Left forelimb (tissue), 1 donor: ENCODE measurements around the gene GET3.
A peak's percentile ranks its signal among the peaks of the same experiment; 100 is the strongest.
"Not testable (repeated sequence)": the region's sequence is repeated elsewhere in the genome, so short reads cannot be mapped to it uniquely, and the experiment has no call there.

Source experiments
- DNase-seq: peaks from one replicate; pipeline ENCODE4 v3.0.0-alpha.2; 2018; ENCODE audit warnings: low spot score

The GET3 gene

DNA sequence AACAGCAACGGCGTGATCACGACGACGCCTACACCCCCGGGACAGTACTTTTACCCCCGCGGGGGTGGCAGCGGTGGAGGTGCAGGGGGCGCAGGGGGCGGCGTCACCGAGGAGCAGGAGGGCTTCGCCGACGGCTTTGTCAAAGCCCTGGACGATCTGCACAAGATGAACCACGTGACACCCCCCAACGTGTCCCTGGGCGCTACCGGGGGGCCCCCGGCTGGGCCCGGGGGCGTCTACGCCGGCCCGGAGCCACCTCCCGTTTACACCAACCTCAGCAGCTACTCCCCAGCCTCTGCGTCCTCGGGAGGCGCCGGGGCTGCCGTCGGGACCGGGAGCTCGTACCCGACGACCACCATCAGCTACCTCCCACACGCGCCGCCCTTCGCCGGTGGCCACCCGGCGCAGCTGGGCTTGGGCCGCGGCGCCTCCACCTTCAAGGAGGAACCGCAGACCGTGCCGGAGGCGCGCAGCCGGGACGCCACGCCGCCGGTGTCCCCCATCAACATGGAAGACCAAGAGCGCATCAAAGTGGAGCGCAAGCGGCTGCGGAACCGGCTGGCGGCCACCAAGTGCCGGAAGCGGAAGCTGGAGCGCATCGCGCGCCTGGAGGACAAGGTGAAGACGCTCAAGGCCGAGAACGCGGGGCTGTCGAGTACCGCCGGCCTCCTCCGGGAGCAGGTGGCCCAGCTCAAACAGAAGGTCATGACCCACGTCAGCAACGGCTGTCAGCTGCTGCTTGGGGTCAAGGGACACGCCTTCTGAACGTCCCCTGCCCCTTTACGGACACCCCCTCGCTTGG lies 55.0 kb downstream of the GET3 start:
- DNase-seq = peak; percentile 81

DNA sequence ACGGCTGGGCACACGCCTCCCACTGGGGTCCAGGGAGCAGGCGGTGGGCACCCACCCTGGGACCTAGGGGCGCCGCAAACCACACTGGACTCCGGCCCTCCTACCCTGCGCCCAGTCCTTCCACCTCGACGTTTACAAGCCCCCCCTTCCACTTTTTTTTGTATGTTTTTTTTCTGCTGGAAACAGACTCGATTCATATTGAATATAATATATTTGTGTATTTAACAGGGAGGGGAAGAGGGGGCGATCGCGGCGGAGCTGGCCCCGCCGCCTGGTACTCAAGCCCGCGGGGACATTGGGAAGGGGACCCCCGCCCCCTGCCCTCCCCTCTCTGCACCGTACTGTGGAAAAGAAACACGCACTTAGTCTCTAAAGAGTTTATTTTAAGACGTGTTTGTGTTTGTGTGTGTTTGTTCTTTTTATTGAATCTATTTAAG lies 55.6 kb downstream of the GET3 start:
- DNase-seq = no peak

DNA sequence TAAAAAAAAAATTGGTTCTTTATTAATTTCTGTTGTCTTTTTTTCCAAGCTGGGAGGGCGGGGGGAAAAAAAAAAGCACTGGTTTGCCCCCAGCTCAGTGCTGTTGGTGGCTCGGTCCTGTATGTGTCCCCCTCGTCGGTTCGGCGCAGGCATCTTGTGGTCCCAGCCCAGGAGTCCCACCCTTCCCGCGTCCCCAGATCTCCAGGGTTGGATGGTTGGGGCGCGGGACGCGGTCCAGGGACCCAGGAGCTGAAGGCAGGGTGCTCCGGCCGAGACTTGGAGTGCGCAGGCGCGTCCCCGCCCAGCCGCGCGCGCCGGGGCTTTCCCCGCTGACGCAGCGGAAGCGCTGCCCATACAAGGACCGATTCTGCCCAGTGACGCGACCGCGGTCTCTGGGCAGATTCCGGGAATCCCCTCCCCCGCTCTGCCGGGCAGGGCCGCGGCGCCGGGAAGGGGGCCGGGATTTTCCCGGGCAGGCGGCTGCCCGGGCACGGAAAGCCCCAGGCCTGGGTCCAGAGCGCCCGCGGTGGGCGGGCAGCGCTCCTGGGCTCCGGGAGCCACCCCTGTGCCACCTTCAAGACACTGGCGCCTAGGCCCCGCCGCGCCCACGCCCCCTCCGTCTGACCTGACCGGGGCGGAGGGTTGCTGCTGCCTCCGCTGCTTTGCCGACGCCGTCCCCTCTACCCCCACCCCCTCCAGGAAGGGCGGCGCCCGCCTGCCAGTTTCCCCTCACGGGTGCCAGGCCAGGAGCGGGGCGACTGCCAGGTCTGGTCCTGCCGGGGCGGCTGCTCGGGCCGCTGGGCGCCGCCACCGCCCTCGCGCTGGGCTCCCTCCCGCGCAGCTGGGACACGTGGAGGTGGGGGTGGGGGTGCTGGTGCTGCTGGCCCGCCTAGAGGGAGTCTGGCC lies 56.2 kb downstream of the GET3 start:
- DNase-seq = peak; percentile 96

DNA sequence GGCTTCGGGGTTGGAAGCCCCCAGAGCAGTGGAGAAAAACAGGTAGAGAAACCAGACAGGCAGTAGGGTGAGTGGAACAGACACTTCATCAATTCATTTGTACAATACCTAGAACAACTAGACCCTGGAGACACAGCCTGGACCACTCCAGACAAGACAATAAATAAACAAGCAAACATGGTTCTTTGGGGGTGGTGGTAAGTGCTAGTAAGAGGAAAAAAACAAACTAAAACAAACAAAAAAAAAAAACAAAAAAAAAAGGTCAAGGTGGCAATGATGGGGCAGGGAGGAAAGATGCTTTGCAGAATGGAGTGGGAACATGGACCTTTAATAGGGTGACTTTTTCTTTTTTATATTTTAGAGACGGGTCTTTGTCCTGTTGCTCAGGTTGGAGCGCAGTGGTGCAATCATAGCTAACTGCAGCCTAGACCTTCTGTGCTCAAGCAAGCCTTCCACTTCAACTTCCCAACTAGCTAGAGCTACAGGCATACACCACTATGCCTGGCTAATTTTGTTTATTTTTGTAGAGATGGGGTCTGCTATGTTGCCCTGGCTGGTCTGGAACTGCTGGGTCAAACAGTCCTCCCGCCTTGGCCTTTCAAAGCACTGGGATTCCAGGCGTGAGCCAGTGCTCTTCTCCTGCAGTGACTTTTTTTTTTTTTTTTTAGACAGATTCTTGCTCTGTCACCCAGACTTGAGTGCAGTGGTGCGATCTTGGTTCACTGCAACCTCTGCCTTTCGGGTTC lies 57.1 kb downstream of the GET3 start:
- no peak for DNase-seq

DNA sequence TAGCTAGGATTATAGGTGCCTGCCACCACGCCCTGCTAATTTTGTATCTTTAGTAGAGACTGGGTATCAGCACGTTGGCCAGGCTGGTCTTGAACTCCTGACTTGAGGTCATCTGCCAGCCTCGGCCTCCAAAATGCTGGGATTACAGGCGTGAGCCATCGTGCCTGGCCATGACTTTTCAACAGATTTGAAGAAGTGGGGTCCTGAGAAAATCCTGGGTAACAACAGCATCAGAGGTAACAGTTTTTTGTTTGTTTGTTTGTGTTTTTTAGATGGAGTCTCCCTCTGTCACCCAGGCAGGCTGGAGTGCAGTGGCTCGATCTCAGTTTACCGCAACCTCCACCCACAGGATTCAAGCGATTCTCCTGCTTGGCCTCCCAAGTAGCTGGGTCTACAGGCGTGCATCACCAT lies 57.7 kb downstream of the GET3 start:
- DNase-seq = no peak

DNA sequence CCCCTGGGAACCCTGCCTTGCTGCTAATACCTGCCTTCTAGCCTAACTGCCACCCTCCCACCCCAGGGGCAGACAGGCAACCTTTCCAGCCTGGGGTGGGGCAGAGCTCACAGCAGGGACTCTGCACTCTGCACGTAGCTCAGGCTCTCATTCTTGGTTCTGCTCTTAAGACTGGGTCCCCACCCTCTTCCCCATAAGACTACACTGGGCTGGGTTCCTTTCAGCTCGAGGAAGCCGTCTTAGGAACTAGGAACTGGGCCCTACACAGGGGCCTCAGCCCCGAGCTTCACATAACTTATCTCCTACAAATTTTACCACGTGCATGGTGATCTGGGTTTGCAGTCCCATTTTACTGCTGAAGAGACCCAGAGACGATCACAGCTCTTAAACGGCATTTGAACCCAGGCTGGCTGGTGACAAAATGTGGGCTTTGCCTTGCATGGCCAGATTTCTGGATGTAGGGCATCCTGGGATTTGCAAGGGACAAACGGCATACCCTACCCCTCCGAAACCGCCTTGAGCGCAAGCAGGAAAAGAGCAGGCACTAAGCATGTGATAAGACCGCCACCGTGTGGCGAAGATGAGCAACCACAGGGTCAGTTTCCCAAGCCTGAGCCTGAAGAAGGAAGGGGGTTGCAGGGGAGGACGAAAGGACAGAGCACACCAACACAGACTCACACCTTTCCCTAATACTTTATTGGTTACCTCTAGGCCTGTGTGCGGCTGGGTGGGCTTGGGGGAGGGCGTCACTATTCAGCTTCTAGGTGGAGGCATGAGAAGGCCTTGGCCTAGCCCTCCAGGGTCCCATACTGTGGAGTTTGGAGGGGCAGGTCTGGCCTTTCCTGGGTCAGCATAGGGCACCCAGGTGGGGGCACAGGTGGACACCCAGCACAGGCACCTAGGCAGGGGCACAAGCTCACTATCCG lies 59.1 kb downstream of the GET3 start:
- peak; percentile 87 for DNase-seq

DNA sequence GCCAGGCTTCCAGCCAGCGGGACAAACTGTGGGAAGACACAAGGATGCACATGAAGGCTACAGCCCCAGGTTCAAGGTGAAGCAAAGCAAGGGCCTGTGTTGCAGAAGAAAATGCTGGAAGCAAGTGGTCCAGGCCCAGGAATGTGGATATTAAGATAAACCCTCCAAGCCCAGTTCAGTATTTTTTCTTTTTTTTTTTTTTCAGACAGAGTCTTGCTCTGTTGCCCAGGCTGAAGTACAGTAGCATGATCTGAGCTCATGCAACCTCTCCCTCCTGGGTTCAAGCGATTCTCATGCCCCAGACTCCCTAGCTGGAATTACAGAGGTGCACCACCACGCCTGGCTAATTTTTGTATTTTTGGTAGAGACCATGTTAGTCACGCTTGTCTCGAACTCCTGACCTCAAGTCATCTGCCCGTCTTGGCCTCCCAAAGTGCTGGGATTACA lies 59.9 kb downstream of the GET3 start:
- DNase-seq = no peak

DNA sequence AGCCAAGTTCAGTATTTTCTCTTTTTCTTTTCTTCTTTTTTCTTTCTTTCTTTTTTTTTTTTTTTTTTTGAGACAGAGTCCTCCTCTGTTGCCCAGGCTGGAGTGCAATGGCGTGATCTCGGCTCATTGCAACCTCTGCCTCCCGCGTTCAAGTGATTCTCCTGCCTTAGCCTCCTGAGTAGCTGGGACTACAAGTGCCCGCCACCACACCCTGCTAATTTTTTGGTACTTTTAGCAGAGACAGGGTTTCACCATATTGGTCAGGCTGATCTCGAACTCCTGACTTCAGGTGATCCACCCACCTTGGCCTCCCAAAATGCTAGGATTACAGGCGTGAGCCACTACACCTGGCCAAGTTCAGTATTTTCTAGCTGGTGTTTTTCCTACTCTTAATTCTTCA lies 60.3 kb downstream of the GET3 start:
- DNase-seq = not testable (repeated sequence)
